ENCODE measurements around the gene TMEM250.

DNA sequence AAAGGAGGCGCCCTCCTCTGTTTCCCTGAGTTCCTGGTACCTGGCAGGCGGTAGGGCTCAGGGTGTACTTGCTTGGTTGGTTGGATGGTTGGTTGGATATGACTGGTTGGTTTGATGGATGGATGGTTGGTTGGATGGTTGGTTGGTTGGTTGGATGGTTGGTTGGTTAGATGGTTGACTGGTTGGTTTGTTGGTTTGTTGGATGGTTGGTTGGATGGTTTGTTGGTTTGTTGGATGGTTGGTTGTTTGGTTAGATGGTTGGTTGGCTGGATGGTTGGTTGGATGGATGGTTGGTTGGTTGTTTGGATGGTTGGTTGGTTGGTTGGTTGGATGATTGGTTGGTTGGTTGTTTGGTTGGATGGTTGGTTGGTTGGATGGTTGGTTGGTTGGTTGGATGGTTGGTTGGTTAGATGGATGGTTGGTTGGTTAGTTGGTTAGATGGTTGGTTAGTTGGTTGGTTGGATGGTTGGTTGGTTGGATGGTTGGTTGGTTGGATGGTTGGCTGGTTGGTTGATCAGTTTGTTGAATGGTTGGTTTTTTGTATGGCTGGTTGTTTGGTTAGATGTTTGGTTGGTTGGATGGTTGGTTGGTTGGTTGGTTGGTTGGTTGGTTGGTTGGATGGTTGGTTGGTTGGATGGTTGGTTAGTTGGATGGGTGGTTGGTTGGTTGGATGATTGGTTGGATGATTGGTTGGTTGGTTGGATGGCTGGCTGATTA is 6.5 kb upstream of the TMEM250 start:
- TF ChIP-seq POLR2A (IDR thresholded peaks at IDR 0.05; ENCODE audit: low read depth, low read length) (no peak), POLR2AphosphoS5 (IDR thresholded peaks at IDR 0.05; ENCODE audit: low read depth, low read length) (no peak)

All from GM12892 (cell line).